HEK293 (cell line): ENCODE measurements around the gene TTLL12.
A peak's percentile ranks its signal among the peaks of the same experiment; 100 is the strongest.

Experiments
- CTCF ChIA-PET: fragments of 350-600 bp; formaldehyde crosslinking; extraction: SDS; loops from one replicate; lab custom pipeline; 2021; ENCODE audit warnings: antibody characterized with exemption; lab: Yijun Ruan, JAX
- POLR2A ChIA-PET: fragments of 300-600 bp; formaldehyde crosslinking; extraction: SDS; loops from one replicate; lab custom pipeline; 2020; ENCODE audit warnings: antibody characterized with exemption, inconsistent platforms; lab: Yijun Ruan, JAX
- H3K27ac ChIP-seq: fragments of 200-500 bp; sonication (Bioruptor generic); 2 replicates; pipeline ENCODE4 v1.5.1; 2014; ENCODE audit warnings: low read depth, low read length, control low read depth, inconsistent platforms; ENCODE audit errors: extremely low read depth
- H3K36me3 ChIP-seq, 2 experiments: fragments of 200-500 bp in 1 of 2; sonication (Bioruptor generic) in 1 of 2; 1 replicate in 1 of 2; 2 replicates in 1 of 2; pipeline ENCODE4 v1.5.1; 2014 to 2017; ENCODE audit warnings: inconsistent platforms in 2 of 2, low read length in 2 of 2; ENCODE audit not compliant: control insufficient read depth in 2 of 2, insufficient read depth in 1 of 2
- H3K4me1 ChIP-seq: fragments of 200-500 bp; sonication (Bioruptor generic); 2 replicates; pipeline ENCODE4 v1.5.1; 2014; ENCODE audit warnings: mild to moderate bottlenecking, low read length, inconsistent platforms; ENCODE audit not compliant: control insufficient read depth, insufficient read depth
- H3K4me3 ChIP-seq: 2 replicates; pipeline ENCODE4 v1.5.1; 2011; ENCODE audit warnings: low read depth, mild to moderate bottlenecking, control low read depth, low read length, moderate library complexity
- H3K9me3 ChIP-seq: fragments of 200-500 bp; sonication (Bioruptor generic); 2 replicates; pipeline ENCODE4 v1.5.1; 2014; ENCODE audit warnings: low read depth, low read length, inconsistent platforms; ENCODE audit not compliant: control insufficient read depth, insufficient read depth
- GLIS1 ChIP-seq: fragments of 450-650 bp; formaldehyde crosslinking; IDR thresholded peaks from 2 replicates; pipeline ENCODE4 v1.5.1; 2016; ENCODE audit warnings: missing biosample characterization, missing genetic modification characterization
- GLIS2 ChIP-seq: fragments of 450-650 bp; formaldehyde crosslinking; IDR thresholded peaks from 2 replicates; pipeline ENCODE4 v1.5.1; 2016; ENCODE audit warnings: missing biosample characterization, missing genetic modification characterization
- OSR2 ChIP-seq: fragments of 450-650 bp; formaldehyde crosslinking; IDR thresholded peaks from 2 replicates; pipeline ENCODE4 v1.5.1; 2016; ENCODE audit warnings: missing biosample characterization, missing genetic modification characterization
- YY1 ChIP-seq: fragments of 450-650 bp; formaldehyde crosslinking; IDR thresholded peaks from 2 replicates; pipeline ENCODE4 v1.5.1; 2018; ENCODE audit warnings: missing biosample characterization, missing genetic modification characterization
- ZBTB20 ChIP-seq: fragments of 450-650 bp; formaldehyde crosslinking; IDR thresholded peaks from 2 replicates; pipeline ENCODE4 v1.5.1; 2016; ENCODE audit warnings: missing biosample characterization, missing genetic modification characterization
- ZBTB7A ChIP-seq: fragments of 450-650 bp; formaldehyde crosslinking; IDR thresholded peaks from 2 replicates; pipeline ENCODE4 v1.5.1; 2016; ENCODE audit warnings: low read depth, missing biosample characterization, missing genetic modification characterization
- ZIC2 ChIP-seq: fragments of 450-650 bp; formaldehyde crosslinking; IDR thresholded peaks from 2 replicates; pipeline ENCODE4 v1.5.1; 2016; ENCODE audit warnings: missing biosample characterization, missing genetic modification characterization
- ZNF19 ChIP-seq: fragments of 450-650 bp; formaldehyde crosslinking; IDR thresholded peaks from 2 replicates; pipeline ENCODE4; 2016; ENCODE audit warnings: missing biosample characterization, missing genetic modification characterization, low read depth
- ZNF2 ChIP-seq: fragments of 450-650 bp; formaldehyde crosslinking; IDR thresholded peaks from 2 replicates; pipeline ENCODE4 v1.5.1; 2016; ENCODE audit warnings: missing biosample characterization, missing genetic modification characterization
- ZNF707 ChIP-seq: fragments of 450-650 bp; formaldehyde crosslinking; IDR thresholded peaks from 2 replicates; pipeline ENCODE4 v1.5.1; 2016; ENCODE audit warnings: missing biosample characterization, missing genetic modification characterization
- ZNF768 ChIP-seq: fragments of 450-650 bp; formaldehyde crosslinking; IDR thresholded peaks from 2 replicates; pipeline ENCODE4 v1.5.1; 2018; ENCODE audit warnings: missing biosample characterization, mild to moderate bottlenecking, missing genetic modification characterization
- ZNF791 ChIP-seq: fragments of 450-650 bp; formaldehyde crosslinking; IDR thresholded peaks from 2 replicates; pipeline ENCODE4 v1.5.1; 2016; ENCODE audit warnings: missing biosample characterization, missing genetic modification characterization
- ZNF843 ChIP-seq: fragments of 450-650 bp; formaldehyde crosslinking; IDR thresholded peaks from 2 replicates; pipeline ENCODE4 v1.5.1; 2016; ENCODE audit warnings: missing biosample characterization, missing genetic modification characterization
- ZXDB ChIP-seq: fragments of 450-650 bp; formaldehyde crosslinking; IDR thresholded peaks from 2 replicates; pipeline ENCODE4 v1.5.1; 2016; ENCODE audit warnings: missing biosample characterization, missing genetic modification characterization
- TF ChIP-seq, protein P1 (sequence below): fragments of 450-650 bp; formaldehyde crosslinking; IDR thresholded peaks from 2 replicates; pipeline ENCODE4 v1.5.1; 2016; ENCODE audit warnings: missing biosample characterization, missing genetic modification characterization
- TF ChIP-seq, protein P2 (sequence below): fragments of 450-650 bp; formaldehyde crosslinking; IDR thresholded peaks from 2 replicates; pipeline ENCODE4 v1.5.1; 2016; ENCODE audit warnings: missing biosample characterization, missing genetic modification characterization

Gene TTLL12

DNA sequence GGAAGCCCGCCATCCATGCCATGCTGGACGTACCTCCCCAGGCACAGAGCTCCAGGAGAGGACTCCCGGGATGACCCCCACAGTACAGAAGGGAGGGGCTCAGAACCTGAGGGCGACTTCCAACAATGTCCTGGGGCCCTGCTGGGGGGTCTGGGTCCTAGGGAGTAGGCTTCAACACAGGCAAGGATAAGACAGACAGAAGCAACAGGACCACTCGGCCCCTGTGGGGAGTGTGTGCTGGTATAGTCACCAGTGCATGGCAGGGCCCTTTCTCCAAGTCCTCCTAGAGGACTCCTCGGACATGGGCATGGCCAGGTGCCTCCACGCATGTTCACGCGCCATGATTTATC is 16.8 kb downstream of the TTLL12 start:
- Histone ChIP-seq H3K9me3 (no peaks in the 10 kb centered on the region), H3K27ac (no peak overlapping the region), H3K4me1 (no peaks in the 10 kb centered on the region), H3K36me3 (peaks cover 14 to 84% of the 10 kb centered on the region in 2 experiments; a peak in 2 of 3 replicates), H3K4me3 (no peak overlapping the region)
- ChIA-PET CTCF (interaction anchor here (1.2 kb wide), 1 partner anchor 17 kb away, joined by 3 read pairs; the partner anchor contains the start of gene TTLL12), POLR2A (interaction anchor here (0.7 to 2.0 kb wide), 3 partner anchors 15 to 17 kb away, joined by 3 to 8 read pairs (median 3); partner anchors contain the start of gene TTLL12)
- TF ChIP-seq YY1 (tag by site-specific recombination) = no peak
- peak; percentile 81 for TF ChIP-seq GLIS1 (tag by site-specific recombination)
- no peak for TF ChIP-seq ZNF19 (tag by site-specific recombination)
- TF ChIP-seq ZIC2 (tag by site-specific recombination) = peak; percentile 79
- TF ChIP-seq ZBTB7A (tag by site-specific recombination) = no peak
- TF ChIP-seq, protein P1, sequence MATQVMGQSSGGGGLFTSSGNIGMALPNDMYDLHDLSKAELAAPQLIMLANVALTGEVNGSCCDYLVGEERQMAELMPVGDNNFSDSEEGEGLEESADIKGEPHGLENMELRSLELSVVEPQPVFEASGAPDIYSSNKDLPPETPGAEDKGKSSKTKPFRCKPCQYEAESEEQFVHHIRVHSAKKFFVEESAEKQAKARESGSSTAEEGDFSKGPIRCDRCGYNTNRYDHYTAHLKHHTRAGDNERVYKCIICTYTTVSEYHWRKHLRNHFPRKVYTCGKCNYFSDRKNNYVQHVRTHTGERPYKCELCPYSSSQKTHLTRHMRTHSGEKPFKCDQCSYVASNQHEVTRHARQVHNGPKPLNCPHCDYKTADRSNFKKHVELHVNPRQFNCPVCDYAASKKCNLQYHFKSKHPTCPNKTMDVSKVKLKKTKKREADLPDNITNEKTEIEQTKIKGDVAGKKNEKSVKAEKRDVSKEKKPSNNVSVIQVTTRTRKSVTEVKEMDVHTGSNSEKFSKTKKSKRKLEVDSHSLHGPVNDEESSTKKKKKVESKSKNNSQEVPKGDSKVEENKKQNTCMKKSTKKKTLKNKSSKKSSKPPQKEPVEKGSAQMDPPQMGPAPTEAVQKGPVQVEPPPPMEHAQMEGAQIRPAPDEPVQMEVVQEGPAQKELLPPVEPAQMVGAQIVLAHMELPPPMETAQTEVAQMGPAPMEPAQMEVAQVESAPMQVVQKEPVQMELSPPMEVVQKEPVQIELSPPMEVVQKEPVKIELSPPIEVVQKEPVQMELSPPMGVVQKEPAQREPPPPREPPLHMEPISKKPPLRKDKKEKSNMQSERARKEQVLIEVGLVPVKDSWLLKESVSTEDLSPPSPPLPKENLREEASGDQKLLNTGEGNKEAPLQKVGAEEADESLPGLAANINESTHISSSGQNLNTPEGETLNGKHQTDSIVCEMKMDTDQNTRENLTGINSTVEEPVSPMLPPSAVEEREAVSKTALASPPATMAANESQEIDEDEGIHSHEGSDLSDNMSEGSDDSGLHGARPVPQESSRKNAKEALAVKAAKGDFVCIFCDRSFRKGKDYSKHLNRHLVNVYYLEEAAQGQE (tag by site-specific recombination) = no peak
- no peak for TF ChIP-seq ZBTB20 (tag by site-specific recombination)

DNA sequence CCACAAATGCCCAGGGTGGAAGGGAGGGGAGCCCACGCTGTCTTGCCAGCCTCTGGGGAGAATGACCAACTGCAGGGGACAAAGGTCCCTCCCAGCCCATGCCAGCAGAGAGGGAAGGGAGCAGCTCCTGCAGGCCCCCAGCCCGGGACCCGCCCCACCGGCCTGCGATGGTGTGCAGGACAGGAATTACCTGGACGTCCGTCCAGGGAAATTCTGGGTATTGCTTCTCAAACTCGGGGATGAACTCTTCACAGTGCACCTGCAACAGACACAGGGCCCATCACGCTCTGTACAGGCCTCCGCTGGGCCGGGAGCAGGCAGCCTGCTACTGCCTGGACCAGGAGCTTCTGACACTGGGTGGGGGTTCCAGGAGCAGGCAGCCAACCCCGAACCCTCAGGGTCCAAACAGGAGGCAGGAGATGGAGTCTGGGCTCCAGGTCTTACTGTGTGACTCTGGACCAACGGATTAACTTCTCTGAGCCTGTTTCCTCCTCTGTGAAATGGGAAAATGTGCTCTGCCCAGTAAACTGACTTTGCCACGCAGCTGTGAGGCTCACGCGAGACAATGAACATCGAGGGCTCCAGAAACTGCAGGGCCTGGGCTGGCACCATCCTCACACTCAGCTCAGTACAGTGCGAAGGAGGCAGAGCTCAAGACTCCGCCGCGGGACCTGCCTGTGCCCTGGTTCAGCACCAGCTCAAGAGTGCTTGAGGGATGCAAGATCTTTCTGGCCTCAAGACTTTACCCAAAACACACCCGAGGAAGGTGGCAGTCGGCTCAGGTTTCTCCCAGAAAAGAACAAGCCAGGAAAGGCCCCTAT is 17.4 kb downstream of the TTLL12 start:
- ChIA-PET POLR2A (interaction anchor here (0.7 to 2.0 kb wide), 2 partner anchors 16 to 18 kb away, joined by 3 to 8 read pairs; partner anchors contain the start of gene TTLL12), CTCF (interaction anchor here (1.2 kb wide), 1 partner anchor 18 kb away, joined by 3 read pairs; the partner anchor contains the start of gene TTLL12)
- Histone ChIP-seq H3K36me3 (peaks cover 14 to 78% of the 10 kb centered on the region in 2 experiments; a peak in 2 of 3 replicates), H3K9me3 (no peaks in the 10 kb centered on the region), H3K27ac (no peak overlapping the region)
- TF ChIP-seq ZNF707 (tag by site-specific recombination) (no peak), ZXDB (no peak), OSR2 (no peak), ZNF2 (tag by site-specific recombination) (no peak), ZNF768 (tag by site-specific recombination) (peak; percentile 61; the same call in 1 of the 2 replicates), ZNF843 (tag by site-specific recombination) (no peak)
- TF ChIP-seq, protein P2, sequence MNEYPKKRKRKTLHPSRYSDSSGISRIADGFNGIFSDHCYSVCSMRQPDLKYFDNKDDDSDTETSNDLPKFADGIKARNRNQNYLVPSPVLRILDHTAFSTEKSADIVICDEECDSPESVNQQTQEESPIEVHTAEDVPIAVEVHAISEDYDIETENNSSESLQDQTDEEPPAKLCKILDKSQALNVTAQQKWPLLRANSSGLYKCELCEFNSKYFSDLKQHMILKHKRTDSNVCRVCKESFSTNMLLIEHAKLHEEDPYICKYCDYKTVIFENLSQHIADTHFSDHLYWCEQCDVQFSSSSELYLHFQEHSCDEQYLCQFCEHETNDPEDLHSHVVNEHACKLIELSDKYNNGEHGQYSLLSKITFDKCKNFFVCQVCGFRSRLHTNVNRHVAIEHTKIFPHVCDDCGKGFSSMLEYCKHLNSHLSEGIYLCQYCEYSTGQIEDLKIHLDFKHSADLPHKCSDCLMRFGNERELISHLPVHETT (tag by site-specific recombination) = no peak
- TF ChIP-seq, all 188 proteins: peak for 1
- Histone ChIP-seq H3K4me1 (no peaks in the 10 kb centered on the region), H3K4me3 (no peak overlapping the region)

DNA sequence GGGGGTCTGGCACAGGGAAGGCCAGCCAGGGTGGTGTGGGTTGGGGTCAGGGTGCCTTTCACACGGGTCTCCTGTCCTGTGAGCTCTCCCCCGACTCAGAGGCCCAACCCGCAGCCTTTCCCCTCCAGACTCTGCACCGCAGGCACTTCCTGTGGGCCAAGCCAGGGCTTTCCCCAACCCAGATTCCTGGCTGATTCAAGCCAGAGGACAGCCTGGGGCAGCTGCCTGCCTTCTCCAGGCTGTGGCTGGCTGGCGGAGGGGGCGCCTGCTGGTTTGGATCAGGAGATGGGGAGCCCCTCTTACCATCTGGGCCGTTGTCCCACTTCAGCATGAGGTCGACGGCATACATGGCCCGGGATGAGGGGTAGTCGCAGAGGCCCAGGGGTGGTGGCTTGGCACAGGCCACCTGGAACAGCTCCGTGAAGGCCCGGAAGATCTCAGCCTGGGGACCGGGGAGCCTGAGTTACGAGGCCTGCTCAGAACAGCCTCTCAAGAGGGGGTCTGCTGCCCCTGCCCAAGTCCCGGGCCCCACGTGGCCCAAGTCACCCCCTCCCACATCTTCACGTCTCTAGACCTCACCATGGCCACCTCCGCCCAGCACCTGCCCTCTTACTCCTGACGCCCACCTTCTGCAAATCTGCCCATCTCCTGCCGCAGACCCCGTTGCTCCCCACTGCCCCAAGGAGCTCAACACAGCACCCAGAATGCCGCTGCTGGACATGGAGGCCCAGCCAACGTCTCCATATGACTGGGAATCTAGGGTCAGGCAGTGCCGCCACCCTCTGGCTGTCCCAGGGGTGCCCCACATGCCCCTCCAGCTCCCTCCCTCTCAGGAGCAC is 18.2 kb downstream of the TTLL12 start:
- Histone ChIP-seq H3K4me1 (no peaks in the 10 kb centered on the region), H3K36me3 (peaks cover 14 to 70% of the 10 kb centered on the region in 2 experiments; a peak in 2 of 3 replicates)
- TF ChIP-seq GLIS2 (tag by site-specific recombination) (0 out of 2 replicates have a peak, but pooled peaks have one; percentile 17), ZNF791 (tag by site-specific recombination) (no peak)
- TF ChIP-seq, all 188 proteins: peak for 1
- Histone ChIP-seq H3K27ac (no peak overlapping the region), H3K4me3 (no peak overlapping the region), H3K9me3 (no peaks in the 10 kb centered on the region)
- CTCF ChIA-PET = no interaction called here
- POLR2A ChIA-PET = no interaction called here
